Middle frontal gyrus (tissue), 1 donor: Measurements from ENCODE around the gene RNPC3.

Experiments
- DNase-seq: peaks from one replicate; pipeline ENCODE4 v3.0.0-alpha.2; 2015; ENCODE audit warnings: low spot score; ENCODE audit errors: extremely low spot score

The RNPC3 gene

GRCh38 chr1:103525607-103526507, at the start of gene RNPC3:
RNPC3 (plus strand) TSS chr1:103525699; CDS start chr1:103526071, 372 bp downstream.
- DNase-seq: peak; percentile 73

GRCh38 chr1:103477101-103477500, 48.4 kb upstream of the RNPC3 start:
- DNase-seq: no peak

GRCh38 chr1:103489935-103490334, 35.6 kb upstream of the RNPC3 start:
- DNase-seq: no peak

GRCh38 chr1:103492003-103492625, 33.4 kb upstream of the RNPC3 start:
- DNase-seq: no peak

GRCh38 chr1:103496014-103496635, 29.4 kb upstream of the RNPC3 start:
- DNase-seq: no peak

- DNase-seq: no peak
Observed at GRCh38 chr1:103497404-103497803, 28.1 kb upstream of the RNPC3 start.

- DNase-seq: no peak
Observed at GRCh38 chr1:103509250-103509649, 16.2 kb upstream of the RNPC3 start.

GRCh38 chr1:103513711-103514110, 11.8 kb upstream of the RNPC3 start:
- DNase-seq: no peak

GRCh38 chr1:103514920-103515503, 10.5 kb upstream of the RNPC3 start:
- peak; percentile 36 for DNase-seq

- no peak for DNase-seq
Observed at GRCh38 chr1:103516283-103516682, 9.2 kb upstream of the RNPC3 start.

GRCh38 chr1:103516693-103517092, 8.8 kb upstream of the RNPC3 start:
- no peak for DNase-seq

- DNase-seq: no peak
Observed at GRCh38 chr1:103517380-103518047, 8.0 kb upstream of the RNPC3 start.

- no peak for DNase-seq
Observed at GRCh38 chr1:103520822-103521221, 4.7 kb upstream of the RNPC3 start.

- DNase-seq: no peak
Observed at GRCh38 chr1:103523346-103523745, 2.2 kb upstream of the RNPC3 start.

- DNase-seq: no peak
Observed at GRCh38 chr1:103525114-103525606, 339 bp upstream of the RNPC3 start.

- no peak for DNase-seq
Observed at GRCh38 chr1:103527331-103527730, 1.8 kb downstream of the RNPC3 start.

GRCh38 chr1:103529746-103530145, 4.2 kb downstream of the RNPC3 start:
- DNase-seq: no peak

- no peak for DNase-seq
Observed at GRCh38 chr1:103538226-103538625, 12.7 kb downstream of the RNPC3 start.

GRCh38 chr1:103541431-103541830, 15.9 kb downstream of the RNPC3 start:
- no peak for DNase-seq

GRCh38 chr1:103546496-103546895, 21.0 kb downstream of the RNPC3 start:
- no peak for DNase-seq

GRCh38 chr1:103547840-103548239, 22.3 kb downstream of the RNPC3 start:
- no peak for DNase-seq
